C4-2B (cell line): ENCODE results near the gene GRIK4.
A peak's percentile ranks its signal among the peaks of the same experiment; 100 is the strongest.

Experiments used
- H3K27ac ChIP-seq: fragments of 450-650 bp; 2 replicates; pipeline ENCODE4 v1.5.1; 2017
- ZFX ChIP-seq: fragments of 450-650 bp; IDR thresholded peaks from 2 replicates; pipeline ENCODE4 v1.6.1; 2017
- TF ChIP-seq, protein P1 (sequence below): fragments of 450-650 bp; conservative IDR thresholded peaks from 2 replicates; pipeline ENCODE4 v1.5.1; 2017; ENCODE audit warnings: mild to moderate bottlenecking

GRIK4 gene

DNA sequence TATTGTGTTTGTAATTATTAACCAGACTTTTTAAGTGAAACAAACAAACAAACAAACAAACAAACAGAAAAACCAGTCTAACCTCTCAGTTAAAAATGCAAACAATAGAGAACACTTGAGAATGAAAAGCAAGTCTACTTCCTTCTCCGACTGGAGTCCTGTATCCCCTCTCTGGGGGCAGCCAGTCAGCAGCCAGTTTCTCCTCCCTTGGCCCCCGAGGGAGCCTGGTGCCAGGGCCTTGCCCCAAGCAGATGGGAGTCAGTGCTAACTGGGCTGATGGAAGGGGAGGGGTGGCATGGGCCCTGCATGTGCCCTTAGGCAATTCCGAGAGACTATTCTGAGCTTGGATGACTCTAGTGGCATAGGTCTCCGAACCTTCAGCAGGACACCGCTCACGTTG is 137.2 kb downstream of the GRIK4 start:
- peak overlapping the region; percentile 54 for H3K27ac ChIP-seq
- TF ChIP-seq, protein P1, sequence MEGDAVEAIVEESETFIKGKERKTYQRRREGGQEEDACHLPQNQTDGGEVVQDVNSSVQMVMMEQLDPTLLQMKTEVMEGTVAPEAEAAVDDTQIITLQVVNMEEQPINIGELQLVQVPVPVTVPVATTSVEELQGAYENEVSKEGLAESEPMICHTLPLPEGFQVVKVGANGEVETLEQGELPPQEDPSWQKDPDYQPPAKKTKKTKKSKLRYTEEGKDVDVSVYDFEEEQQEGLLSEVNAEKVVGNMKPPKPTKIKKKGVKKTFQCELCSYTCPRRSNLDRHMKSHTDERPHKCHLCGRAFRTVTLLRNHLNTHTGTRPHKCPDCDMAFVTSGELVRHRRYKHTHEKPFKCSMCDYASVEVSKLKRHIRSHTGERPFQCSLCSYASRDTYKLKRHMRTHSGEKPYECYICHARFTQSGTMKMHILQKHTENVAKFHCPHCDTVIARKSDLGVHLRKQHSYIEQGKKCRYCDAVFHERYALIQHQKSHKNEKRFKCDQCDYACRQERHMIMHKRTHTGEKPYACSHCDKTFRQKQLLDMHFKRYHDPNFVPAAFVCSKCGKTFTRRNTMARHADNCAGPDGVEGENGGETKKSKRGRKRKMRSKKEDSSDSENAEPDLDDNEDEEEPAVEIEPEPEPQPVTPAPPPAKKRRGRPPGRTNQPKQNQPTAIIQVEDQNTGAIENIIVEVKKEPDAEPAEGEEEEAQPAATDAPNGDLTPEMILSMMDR: no peak
- TF ChIP-seq ZFX: no peak

DNA sequence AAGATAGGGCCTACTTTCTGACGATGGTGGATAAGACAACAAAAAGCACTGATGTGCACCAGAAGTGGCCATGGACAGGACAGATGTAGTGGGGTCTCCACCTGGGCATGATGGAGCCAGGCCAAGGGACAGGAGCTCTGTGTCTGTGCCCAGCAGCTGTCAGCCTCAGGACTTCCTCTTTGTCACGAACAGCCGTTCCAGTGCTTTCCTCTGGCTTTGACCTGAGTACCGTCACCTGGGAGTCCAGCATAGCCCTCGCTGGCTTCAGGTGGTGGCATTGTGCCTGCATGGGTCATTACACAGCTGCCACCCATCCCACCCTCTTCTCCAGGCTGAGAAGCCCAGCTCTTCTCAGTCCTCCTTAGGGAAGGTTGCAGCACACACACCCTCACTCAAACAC is 137.8 kb downstream of the GRIK4 start:
- peak overlapping the region; percentile 54 for H3K27ac ChIP-seq
- TF ChIP-seq, protein P1: no peak
- no peak for TF ChIP-seq ZFX

DNA sequence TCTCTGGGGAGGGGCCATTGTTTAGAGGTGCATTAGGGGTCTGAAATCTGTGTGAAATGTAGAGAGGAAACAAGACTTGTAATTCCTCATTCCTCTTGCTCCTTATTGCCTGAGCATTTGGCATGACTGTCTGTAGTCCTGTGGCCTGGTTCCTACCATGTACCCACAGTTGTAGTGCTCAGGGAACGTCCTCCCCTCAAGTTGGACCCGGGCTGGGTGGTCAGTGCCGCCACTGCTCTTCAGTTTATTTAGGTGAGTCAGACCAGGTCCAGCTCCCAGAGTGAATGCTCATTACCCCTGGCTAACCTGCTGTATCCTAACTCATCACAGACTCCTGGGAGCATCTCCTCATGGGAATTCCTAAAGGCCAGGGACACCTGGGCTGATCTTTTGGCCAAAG is 139.8 kb downstream of the GRIK4 start:
- TF ChIP-seq, protein P1: no peak
- TF ChIP-seq ZFX: no peak
- H3K27ac ChIP-seq: no peak overlapping the region

DNA sequence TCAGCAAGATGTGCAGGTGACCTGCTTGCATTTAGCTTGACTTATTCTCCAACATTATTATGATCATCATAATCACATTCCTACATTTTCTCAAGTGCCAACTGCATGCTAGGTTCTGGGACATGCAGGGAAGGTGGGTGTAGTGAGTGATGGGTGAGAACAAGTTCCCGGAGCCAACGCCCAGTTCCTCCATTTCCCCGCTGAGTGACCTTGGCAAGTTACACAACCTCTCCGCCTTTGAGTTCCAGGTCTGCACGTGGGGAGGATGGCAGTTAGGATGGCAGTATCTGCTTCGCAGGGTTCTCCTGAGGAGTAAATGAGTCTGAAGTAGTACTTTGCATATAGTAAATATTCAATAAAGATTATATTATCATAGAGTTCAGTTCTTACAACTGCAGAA is 140.3 kb downstream of the GRIK4 start:
- TF ChIP-seq, protein P1: no peak
- TF ChIP-seq ZFX: no peak
- H3K27ac ChIP-seq: no peak overlapping the region

DNA sequence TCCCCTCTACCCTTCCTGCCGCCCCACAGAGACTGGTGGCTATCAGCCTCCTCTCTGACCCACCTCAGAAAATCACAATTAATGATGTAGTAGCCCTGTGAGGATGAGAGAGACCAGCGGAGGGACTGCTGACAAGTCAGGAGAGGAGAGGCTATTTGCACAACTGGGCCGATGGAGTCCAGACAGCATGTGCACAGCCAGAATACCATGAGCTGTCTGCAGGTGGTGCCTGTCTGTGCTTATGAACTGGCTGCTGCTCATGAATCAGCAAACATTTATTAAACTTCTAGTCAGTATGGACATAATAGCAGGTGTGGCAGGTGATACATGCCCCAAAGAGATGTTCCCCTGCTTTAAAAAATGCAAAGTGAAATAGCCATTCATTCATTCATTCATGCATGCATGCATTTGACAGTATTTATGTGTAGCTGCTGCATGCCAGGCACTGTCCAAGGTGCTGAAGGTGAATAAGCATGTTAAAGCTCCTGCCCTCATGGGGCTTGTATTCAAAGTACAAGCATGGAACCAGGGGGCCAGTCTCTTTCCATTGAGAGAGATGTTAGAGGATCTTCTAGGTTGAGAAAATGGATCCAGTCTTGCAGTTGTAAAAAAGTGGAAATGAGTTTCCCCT is 141.3 kb downstream of the GRIK4 start:
- TF ChIP-seq, protein P1: no peak
- no peak for TF ChIP-seq ZFX
- H3K27ac ChIP-seq: no peak overlapping the region

DNA sequence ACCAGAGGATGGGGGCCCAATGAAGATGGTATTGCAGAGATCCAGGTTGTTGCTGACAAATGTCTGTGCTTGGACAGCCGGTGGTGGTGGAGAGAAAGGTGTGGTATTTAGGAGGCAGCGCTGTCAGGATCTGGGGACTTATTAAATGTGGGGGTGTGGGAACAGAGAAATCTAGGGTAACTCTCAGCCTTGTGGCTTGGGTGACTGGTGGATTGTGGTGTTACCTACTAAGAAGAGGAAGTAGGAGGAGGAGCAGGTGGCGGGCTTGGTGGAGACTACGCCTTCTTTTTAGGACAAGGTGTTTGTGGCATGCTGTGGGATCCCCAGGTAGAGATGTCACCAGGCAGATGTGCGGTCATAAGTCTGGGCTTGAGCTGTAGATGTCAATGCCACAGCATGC is 144.0 kb downstream of the GRIK4 start:
- no peak overlapping the region for H3K27ac ChIP-seq
- TF ChIP-seq, protein P1: no peak
- no peak for TF ChIP-seq ZFX

DNA sequence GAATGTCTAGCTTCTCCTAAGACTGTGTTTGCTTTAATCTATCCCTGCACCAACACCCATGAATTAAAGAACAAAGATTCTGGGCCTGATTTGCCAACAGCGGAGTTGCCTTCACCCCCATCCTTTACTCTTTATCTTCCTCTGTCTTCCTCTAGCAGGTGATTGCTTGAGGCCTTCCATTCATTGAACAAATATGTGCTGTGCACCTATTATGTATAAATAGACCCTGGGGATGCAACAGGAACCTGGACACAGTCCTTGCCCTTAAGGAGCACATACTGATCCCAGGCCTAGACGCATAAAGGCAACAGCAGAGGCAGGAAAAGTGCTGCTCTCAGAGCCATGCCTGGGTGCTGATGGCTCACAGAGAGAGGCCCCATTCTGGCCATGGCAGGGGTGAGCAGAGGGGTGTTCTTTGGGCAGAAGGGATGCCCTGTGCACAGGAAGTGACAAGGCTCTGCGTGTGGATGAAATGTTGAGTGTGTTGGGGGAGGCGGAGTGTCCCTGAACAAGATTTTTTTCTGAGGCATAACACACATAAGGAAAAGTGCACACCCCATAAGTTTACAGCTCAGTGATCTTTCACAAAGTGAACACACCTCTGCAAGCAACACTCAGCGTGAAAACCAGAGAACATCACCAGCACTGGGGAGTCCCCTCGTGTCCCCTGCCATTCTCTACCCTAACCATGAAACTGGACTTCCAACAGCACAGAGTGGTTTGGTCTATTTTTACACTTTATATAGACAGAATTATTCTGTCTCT is 145.9 kb downstream of the GRIK4 start:
- no peak overlapping the region; the same call in 1 of the 2 replicates for H3K27ac ChIP-seq
- no peak for TF ChIP-seq ZFX
- TF ChIP-seq, protein P1: no peak
